GM18520 (cell line): ENCODE measurements around the gene SLC29A4.
"Not testable (repeated sequence)": the region's sequence is repeated elsewhere in the genome, so short reads cannot be mapped to it uniquely, and the experiment has no call there.

Source experiments
- ATAC-seq: cut with Tn5 transposase; IDR thresholded peaks from one replicate; pipeline ENCODE4 v1.9.1; 2021; ENCODE audit not compliant: unreplicated experiment

Gene SLC29A4

DNA sequence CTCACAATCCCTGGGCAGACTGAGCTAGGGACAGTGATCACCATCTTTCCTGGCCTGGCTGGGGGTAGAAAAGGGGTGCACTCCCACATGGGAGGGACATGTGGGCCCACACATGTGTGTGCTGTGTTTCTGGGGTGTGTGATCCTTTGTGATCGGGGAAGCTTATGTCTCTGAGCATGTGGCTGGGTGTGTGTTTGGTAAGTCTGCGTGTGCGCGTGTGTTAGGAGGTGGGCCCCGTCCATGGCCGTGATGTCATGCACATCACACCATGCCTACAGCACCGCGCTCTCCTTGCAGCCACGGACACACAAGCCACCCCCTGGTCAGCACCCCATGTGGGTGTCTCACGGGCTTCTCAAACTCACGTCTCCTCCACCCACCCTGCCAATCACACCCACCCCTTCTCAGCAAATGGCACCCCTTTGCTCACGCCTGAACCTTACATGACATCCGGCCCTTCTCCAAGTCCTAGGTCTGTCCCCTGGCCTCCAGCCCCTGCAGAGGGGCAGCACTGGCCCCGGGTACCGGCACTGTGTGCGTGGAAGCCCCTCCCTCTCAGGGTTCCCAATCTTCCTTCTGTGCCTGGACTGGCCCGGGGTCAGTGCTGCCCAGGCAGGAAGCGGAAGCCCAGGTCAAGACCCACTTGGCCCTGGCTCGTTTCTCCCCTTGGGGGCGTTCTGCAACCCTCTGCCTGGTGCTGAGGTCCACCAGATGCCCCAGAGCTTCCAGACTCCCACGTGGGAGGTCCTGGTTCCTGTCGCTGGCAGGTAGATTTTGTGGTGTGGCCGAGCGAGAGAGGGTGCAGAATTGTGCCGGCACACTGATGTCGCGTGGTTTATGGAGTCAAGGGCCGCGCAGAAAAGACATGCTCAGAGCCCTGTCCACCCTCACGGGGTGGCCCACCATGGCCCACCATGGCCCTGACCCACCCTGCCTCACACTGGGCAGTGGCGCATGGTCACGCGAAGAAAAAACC is 12.6 kb downstream of the SLC29A4 start:
- no peak for ATAC-seq

DNA sequence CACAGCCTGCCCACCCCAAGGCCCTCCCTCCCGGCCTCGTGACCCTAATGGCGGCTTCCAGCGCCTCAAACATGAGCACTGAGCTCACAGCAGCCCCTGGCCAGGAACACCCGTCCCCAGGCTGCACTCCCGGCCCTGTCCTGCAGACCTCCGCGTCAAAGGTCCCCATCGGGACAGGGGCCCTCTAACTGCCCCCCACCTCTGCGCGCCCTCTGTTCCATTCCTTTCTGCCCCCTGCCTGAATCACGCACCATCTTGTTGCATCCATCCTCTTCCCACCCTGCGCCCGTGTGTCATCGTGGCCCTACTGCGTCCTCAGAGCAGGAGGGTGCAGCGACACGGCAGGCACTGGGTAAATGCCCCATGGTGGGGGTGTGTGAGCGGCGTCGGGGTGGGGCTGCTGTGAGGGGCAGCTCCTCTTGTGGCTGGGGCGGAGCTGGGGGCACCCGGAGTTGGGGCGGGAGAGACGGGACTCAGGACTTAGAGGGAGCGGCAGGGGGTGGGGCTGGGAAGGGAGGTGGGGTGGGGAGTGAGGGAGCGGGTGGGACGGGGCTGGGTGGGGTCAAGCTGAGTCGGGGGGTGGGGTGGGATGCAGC is 13.4 kb downstream of the SLC29A4 start:
- no peak for ATAC-seq

DNA sequence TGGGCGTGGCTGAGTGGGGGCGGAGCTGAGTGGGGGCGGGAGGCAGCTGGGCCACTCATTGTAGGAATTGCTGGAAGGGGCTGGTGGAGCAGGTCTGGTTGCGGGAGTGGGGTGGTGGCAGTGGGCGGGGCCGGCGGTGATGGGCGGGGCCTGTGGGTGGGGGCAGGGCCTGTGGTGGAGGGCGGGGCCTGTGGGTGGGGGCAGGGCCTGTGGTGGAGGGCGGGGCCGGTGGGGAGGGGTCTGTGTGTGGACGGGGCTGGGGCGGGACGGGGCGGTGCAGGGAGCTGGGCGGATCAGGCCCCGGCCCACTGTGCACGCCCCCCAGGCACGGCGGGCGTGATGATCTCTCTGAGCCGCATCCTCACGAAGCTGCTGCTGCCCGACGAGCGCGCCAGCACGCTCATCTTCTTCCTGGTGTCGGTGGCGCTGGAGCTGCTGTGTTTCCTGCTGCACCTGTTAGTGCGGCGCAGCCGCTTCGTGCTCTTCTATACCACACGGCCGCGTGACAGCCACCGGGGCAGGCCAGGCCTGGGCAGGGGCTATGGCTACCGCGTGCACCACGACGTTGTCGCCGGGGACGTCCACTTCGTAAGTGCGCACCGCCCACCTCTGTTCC is 14.0 kb downstream of the SLC29A4 start:
- ATAC-seq: no peak

DNA sequence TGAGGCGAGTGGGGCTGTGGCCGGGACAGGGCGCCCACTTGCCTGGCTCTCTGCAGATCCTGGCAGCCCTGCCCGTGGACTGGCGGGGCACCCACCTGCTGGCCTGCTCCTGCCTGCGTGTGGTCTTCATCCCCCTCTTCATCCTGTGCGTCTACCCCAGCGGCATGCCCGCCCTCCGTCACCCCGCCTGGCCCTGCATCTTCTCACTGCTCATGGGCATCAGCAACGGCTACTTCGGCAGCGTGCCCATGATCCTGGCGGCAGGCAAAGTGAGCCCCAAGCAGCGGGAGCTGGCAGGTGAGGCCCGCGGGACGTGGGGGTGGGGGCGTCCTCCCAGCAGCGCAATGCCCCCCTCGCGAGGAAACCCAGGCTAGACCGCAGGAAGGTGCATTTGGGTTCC is 17.6 kb downstream of the SLC29A4 start:
- no peak for ATAC-seq

DNA sequence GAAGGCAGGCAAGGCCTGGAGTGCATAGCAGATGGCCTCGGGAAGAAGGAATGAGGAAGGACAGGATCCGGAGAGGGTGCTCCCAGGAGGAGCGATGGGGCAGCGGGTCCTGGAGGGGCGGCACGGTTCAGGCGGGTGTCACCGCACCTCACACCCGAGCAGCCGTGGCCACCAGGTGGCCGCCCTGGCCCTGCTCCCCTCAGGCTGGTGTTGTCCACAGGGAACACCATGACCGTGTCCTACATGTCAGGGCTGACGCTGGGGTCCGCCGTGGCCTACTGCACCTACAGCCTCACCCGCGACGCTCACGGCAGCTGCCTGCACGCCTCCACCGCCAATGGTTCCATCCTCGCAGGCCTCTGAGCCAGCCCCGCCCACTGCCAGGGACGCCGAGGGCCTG is 19.8 kb downstream of the SLC29A4 start:
- ATAC-seq: no peak

DNA sequence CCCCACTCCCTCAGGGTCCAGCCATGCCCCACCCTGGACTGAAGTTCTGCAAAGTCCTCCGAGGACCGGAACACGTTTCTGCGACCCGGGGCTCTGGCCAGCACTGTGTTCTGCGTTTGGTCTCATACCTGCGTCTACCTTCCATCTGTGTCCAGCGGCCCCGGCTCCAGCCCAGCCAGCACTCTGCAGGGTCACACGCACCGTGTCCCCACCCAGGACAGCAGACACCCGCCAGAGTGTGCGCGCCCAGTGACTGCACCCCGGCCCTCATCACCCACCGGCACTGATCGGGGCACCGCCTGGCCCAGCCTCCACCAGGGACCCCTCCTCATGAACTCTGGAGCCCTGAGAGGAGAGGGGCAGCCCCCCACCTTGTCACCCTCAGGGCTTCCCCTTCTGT is 20.3 kb downstream of the SLC29A4 start:
- no peak for ATAC-seq

DNA sequence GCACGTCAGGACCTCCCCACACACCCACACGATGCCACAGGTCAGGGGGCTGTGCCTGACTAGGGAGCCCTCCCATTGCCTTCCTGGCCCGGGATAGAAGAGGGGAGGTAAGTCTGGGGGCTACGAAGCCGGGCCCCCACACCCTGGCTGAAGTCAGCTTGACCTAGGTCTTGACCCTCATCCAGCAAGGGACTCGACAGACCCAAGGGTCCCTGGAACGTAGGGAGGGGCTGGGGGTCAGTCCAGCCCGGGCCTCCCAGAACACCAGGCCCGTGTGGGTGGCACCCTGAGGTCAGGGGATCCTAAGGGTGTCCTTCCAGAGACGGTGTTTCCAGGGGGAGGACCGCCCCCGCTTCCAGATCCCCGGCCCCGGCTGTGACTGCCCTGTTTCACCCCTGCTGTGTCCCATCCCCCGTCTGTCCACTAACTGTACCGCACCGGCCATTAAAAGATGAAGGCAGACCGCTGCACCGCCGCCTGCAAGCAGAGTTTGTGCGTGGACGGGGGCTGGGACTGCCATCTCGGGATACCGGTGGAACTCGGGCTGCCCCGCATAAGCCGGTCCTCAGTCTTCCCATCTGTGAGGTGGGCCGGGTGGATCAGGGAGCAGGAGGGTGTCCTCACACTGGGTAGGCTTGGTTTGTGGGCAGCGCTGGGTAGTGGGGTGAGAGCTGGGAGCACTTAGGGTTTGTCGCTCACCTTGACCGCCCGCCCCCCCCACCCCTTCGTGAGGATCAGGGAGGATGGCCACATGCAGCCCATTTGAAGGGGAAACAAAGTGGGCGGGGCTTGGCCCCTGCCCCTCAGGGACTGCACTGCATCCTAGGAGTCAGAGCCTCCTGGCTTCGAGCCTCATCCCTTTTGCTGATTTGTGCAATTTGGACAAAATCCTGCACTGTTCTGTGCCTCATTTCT is 21.1 kb downstream of the SLC29A4 start:
- no peak for ATAC-seq

DNA sequence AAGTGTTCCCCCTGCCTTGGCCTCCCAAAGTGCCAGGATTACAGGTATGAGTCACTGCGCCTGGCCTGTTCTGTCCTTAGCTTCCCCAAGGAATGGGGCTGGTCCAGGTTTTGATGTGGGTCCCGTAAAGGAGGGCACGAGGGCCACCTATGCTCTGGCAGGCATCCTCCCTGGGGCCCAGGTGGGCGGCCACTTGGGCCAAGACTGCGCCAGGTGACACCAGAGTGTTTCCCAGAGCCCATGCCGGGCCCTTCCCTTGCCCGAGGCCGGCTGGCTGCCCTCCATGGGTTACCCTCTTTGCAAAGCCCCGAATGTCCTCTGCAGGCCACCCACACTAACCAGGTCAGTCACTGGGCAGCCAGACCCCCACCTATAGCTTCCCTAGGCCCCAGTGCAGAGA is 22.3 kb downstream of the SLC29A4 start:
- not testable (repeated sequence) for ATAC-seq

DNA sequence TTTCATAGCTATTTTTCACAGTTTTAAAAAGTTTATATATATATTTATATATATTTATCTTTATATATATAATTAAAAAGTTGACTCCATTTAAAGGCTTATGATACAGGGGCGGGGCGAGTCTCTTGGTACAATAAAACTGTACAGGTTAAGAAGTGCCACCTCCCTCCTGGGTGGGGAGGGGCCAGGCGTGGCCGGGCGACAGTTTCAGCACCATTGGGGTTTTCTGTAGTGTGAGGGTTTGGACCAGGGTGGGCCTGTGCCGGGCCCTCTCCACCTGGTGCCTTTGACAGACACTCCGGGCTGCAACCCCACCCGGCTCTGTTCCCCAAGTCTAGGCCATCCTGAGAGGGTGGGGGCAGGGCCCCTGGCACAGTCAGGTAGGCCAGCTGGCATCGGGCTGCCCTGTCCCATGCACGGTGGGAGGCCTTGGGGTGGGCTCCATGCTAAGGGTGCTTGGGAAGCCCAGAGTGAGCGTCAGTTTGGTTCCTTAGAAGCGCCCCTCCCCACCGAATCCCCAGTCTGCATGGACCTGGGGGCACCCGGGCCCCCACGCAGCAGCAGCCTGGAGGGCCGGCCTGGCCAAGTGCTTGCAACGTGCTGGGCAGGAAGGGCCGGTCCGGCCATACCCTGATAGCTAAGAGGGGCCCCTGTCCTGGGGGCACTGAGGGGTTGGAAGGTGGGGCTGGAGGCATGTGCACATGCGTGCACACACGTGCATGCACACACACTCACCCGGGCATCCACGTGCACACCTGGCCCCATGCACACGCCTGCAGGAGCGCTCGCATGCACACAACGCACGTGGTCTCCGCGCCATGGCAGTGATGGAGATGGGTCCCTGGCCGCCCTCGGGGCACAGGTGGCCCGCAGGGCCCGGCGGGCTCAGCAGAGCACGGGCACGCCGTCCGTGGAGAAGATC is 24.7 kb downstream of the SLC29A4 start:
- ATAC-seq: not testable (repeated sequence)

DNA sequence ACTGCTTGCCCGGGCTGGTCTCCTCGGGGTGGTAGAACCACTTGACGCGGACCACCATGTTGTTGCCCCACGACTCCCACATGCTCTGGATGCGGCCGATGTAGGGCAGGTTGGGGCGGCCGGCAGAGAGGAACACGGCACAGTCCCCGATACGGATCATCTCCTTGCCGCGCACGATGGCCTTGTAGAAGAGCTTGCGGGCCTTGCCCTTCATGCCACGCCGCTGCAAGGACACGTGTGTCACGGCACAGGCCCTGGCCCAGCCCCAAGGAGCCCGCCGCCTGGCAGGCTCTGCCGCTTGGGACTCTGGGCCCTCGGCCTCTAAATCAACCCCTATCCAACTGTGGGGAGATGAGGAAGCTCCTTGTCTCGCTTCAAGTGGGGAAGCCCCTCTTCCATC is 26.4 kb downstream of the SLC29A4 start:
- no peak for ATAC-seq

DNA sequence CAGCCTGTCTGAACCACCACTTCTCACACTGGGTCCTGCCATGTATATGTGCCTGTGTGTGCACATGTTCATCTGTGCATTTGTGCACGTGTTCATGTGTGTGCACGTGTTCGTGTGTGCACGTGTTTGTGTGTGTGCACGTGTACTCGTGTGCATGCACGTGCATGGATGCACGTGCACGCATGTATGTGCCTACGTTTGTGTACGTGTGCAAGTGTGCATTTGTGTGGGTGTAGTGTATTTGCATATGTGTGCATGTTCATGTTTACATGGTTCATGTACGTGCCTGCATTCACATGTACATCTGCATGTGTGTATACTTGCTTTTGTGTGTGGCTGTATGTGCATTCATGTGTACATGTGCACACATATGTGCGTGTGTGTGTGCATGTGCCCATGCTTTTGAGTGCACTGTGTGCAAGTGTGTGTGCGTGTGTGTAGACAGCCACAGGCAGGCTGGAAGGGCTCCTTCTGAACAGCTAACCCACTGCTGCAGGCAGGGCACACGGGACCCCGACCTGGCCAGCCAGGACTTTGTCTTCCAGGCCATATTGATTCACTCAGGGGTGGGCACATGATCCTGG is 28.2 kb downstream of the SLC29A4 start:
- ATAC-seq: no peak

DNA sequence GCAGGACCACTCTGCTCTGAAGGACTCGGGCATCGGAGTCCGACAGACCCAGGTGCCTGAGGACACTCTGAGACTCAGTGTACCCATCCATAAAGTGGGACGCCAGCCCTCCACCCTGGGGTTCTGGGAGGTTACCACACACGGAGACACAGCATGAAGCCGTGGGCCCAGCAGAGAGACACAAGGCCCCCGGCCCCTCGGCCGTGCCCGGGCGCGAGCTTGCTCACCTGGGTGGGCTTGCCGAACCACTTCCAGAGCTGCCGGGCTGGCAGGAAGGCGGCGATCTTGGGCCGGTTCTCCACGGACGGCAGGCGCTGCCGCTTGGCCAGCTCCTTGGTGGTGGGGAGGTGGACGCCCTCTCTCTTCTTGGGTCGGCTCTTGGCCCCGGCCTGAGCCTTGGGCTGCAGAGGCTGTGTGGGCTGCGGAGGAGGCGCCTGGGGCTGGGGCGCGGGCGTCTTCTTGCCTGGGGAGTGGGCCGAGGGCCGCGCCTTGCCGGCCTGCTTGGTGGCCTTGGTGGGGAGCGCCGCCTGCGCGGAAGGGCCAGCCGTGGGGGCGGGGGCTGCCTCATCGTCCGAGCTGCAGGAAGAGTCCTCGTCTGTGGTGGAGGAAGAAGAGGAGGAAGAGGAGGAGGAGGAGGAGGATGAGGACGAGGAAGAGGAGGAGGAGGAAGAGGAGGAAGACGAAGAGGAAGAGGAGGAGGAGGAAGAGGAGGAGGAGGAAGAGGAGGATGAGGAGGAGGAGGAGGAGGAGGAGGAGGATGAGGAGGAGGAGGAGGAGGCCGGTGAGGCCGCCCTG is 29.7 kb downstream of the SLC29A4 start:
- not testable (repeated sequence) for ATAC-seq

DNA sequence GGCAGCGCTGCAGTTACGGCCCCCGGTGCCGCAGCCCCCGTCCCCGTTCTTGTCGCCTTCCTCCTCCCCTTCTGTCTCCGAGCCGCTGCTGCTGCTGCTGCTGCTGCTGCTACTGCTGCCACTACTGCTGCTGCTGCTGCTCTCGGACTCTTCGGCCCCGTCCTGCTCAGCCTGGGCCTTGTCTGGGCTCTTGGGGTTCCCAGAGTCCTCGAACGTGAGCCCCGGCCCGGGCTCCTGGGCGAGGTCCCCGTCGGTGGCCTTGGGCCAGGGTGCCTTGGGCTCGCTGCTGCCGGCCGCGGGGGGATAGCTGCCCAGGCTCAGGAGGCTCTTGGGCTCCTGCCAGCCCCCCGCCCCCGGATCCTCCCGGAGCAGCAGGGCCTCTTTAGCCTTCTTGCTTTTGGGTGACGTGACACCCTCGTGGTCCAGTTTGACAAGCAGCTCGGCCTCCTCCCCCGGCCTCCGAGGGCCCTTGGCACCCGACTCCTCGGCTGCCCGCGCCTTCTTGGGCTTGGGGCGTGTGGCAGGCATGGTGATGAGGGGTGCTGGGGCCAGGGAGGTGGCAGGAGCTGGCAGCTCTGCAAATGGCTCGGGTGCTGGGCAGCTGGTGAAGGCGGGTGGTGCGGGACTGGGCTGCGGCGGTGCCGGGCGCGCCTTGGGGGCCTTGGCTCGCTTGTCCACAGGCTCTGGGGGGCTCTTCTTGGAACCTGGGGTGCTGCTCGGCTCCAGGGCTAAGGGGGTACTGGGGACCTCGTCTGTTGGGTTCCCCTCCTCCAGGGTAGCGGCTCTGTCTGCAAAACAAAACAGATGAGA is 30.5 kb downstream of the SLC29A4 start:
- not testable (repeated sequence) for ATAC-seq

DNA sequence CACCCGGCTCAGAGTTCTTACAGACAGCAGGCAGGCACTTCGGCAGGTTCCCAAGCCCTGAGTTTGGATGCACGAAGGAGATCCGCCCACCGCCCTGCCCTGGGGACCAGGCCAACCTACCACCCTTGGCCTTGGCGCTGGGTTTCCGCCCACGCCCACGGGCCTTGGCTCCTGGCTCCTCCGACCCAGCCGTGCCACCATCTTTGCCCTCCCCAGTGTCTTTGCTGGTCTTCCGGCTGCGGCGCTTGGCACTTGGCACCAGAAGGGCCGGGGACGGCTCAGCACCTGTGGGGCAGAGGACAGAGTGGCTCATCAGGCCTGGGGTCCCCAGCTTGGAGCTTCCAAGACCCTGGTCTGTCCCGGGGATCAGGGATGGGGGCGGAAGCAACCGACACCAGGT is 32.1 kb downstream of the SLC29A4 start:
- ATAC-seq: no peak

DNA sequence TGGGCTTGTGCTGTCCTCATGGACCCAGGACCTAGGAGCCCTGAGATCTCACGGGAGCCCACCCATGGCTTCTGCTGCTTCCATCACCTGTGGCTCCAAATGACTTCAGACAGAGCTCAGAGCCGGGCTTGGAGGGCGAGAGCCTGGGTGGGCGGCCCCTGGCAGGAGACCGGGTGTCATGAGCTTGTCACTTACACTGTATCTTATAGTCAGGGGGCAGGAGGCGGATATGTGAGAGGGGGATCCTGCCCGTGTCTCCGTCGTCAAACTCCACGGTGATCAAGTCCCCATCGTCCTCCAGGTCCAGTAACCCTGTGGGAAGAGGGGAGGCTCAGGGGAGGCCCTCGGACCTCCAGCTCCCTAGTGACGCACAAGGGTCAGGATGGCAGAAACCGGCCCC is 33.0 kb downstream of the SLC29A4 start:
- ATAC-seq: no peak

DNA sequence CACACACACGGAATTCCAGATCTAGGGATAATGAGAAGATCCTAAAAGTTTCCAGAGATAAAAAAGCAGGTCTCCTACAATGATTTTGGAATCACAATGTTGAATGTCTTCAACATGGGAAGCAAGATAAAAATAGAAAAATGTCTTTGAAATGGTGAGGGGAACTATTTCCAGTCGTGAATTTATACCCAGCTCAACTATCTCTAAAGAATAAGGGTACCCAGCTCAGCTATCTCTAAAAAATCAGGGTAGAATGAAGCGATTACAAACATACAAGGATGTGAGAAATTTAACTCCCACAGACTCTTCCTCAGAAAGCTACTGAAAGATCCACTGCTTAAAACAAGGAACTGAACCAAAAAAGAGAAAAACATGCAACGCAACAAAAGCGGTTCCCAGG is 35.9 kb downstream of the SLC29A4 start:
- ATAC-seq: not testable (repeated sequence)

DNA sequence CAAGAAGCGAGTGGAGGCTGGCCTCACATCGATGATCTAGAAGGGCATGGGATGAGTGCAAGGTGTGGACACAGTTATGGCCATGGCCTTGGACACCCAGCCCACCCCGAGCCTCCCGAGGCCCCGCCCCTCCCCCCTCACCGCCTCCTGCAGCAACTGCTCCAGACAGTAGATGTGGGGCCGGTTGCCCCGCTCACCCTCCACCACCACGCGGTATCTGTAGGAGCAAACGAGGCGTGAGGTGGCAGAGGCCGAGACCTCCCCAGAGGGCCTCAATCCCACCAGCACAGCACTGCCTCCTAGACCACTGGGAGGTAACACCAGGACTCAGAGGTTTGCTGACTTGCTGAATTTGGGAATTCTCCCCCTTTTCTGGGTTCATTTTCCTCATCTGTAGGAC is 37.6 kb downstream of the SLC29A4 start:
- no peak for ATAC-seq
